Smooth muscle cell (in vitro differentiated cells): Measurements from ENCODE around the gene DRAXIN. TPM values are rescaled to one million over a fixed set of nuclear protein-coding genes. Genes with fewer than 3 reads are reported as not detected.

Experiments
- DNase-seq: peaks from one replicate; lab custom pipeline; 2025; ENCODE audit not compliant: unreplicated experiment; lab: John Stamatoyannopoulos, UW
- H2AFZ ChIP-seq: fragments of 200-600 bp; sonication (generic); 2 replicates; pipeline ENCODE4 v1.6.0; 2016; ENCODE audit warnings: antibody characterized with exemption, low read depth, mild to moderate bottlenecking
- H3F3A ChIP-seq: fragments of 200-600 bp; sonication (generic); 2 replicates; pipeline ENCODE4 v1.6.0; 2017; ENCODE audit warnings: antibody characterized with exemption, low read depth
- H3K27ac ChIP-seq: fragments of 200-600 bp; sonication (generic); 2 replicates; pipeline ENCODE4 v1.5.1; 2016; ENCODE audit warnings: low read depth, mild to moderate bottlenecking
- H3K27me3 ChIP-seq: fragments of 200-600 bp; sonication (generic); 2 replicates; pipeline ENCODE4 v1.6.1; 2016; ENCODE audit warnings: low read depth, mild to moderate bottlenecking
- H3K36me3 ChIP-seq: fragments of 200-600 bp; sonication (generic); 2 replicates; pipeline ENCODE4 v1.5.1; 2016; ENCODE audit warnings: low read depth
- H3K4me1 ChIP-seq: fragments of 200-600 bp; sonication (generic); 2 replicates; pipeline ENCODE4 v1.5.1; 2016; ENCODE audit warnings: low read depth
- H3K4me2 ChIP-seq: fragments of 200-600 bp; sonication (generic); 2 replicates; pipeline ENCODE4 v1.6.0; 2016; ENCODE audit warnings: mild to moderate bottlenecking
- H3K4me3 ChIP-seq: fragments of 200-600 bp; sonication (generic); 2 replicates; pipeline ENCODE4 v1.5.1; 2016; ENCODE audit warnings: mild to moderate bottlenecking
- H3K79me2 ChIP-seq: fragments of 200-600 bp; sonication (generic); 2 replicates; pipeline ENCODE4 v1.6.0; 2016; ENCODE audit warnings: low read depth, mild to moderate bottlenecking
- H3K9ac ChIP-seq: fragments of 200-600 bp; sonication (generic); 2 replicates; pipeline ENCODE4 v1.6.0; 2016; ENCODE audit warnings: low read depth
- H3K9me3 ChIP-seq: fragments of 200-600 bp; sonication (generic); replicated peaks from 2 replicates; pipeline ENCODE4 v1.5.1; 2016; ENCODE audit warnings: low read depth
- H4K20me1 ChIP-seq: fragments of 200-600 bp; sonication (generic); 2 replicates; pipeline ENCODE4 v1.6.0; 2016; ENCODE audit warnings: low read depth
- CTCF ChIP-seq: fragments of 200-600 bp; sonication (generic); IDR thresholded peaks from 2 replicates; pipeline ENCODE4 v1.5.1; 2017; ENCODE audit warnings: borderline replicate concordance, mild to moderate bottlenecking, antibody characterized with exemption; ENCODE audit not compliant: insufficient read depth, poor library complexity, severe bottlenecking
- WGBS: methylation state at CpG from one replicate; pipeline ENCODE4 v1.1.7; 2016; ENCODE audit warnings: low lambda C conversion rate; 5-methylcytosine and 5-hydroxymethylcytosine counted together
- polyA plus RNA-seq: library from polyadenylated mRNA; unstranded; fragments of >200 nt; fragmentation: Nextera tagmentation; extraction: Ambion mirVana; gene quantifications from 2 replicates; pipeline ENCODE4 v1.2.1, GENCODE V29; 2016
- total RNA-seq: library from RNA; depleted of rRNA; stranded (reverse); fragments of >200 nt; gene quantifications from 2 replicates; pipeline ENCODE4 v1.2.3, GENCODE V29; 2014

DRAXIN gene
- total and polyA plus RNA-seq, 2 experiments from 2014 or later, result 0.09 to 0.15 TPM

GRCh38 chr1:11693917-11694316 lies 2.4 kb downstream of the DRAXIN start:
- H3K36me3 ChIP-seq, result no peaks in the 10 kb centered on the region
- H3K4me1 ChIP-seq, result no peaks in the 10 kb centered on the region
- no peaks in the 10 kb centered on the region for H3K79me2 ChIP-seq
- H3K27ac ChIP-seq, result no peak overlapping the region
- H3K27me3 ChIP-seq, result peaks cover 59% of the 10 kb centered on the region
- TF ChIP-seq CTCF, result no peak
- no peak for DNase-seq
- no peaks in the 10 kb centered on the region for H3F3A ChIP-seq
- H3K4me3 ChIP-seq, result no peak overlapping the region
- no peaks in the 10 kb centered on the region for H3K9me3 ChIP-seq
- no peak overlapping the region for H2AFZ ChIP-seq
- no peaks in the 10 kb centered on the region for H4K20me1 ChIP-seq
- H3K9ac ChIP-seq, result no peak overlapping the region
- no peak overlapping the region for H3K4me2 ChIP-seq
- WGBS, result 63% methylated on average over 5 of the region's 5 CpGs

- no peak overlapping the region for H2AFZ ChIP-seq
- H3F3A ChIP-seq, result no peaks in the 10 kb centered on the region
- no peaks in the 10 kb centered on the region for H3K79me2 ChIP-seq
- DNase-seq, result no peak
- no peak overlapping the region for H3K9ac ChIP-seq
- H3K4me1 ChIP-seq, result peaks cover 7% of the 10 kb centered on the region
- WGBS, result 87% methylated on average over 6 of the region's 6 CpGs
- no peaks in the 10 kb centered on the region for H3K9me3 ChIP-seq
- H3K4me2 ChIP-seq, result no peak overlapping the region
- no peak overlapping the region for H3K4me3 ChIP-seq
- TF ChIP-seq CTCF, result no peak
- H3K36me3 ChIP-seq, result no peaks in the 10 kb centered on the region
- H4K20me1 ChIP-seq, result no peaks in the 10 kb centered on the region
- H3K27ac ChIP-seq, result no peak overlapping the region
- H3K27me3 ChIP-seq, result peaks cover 41% of the 10 kb centered on the region
These were observed 4.4 kb downstream of the DRAXIN start for GRCh38 chr1:11695861-11696260.

GRCh38 chr1:11697188-11697892 lies 5.8 kb downstream of the DRAXIN start:
- no peak for DNase-seq
- no peak overlapping the region for H3K4me2 ChIP-seq
- no peak for TF ChIP-seq CTCF
- no peaks in the 10 kb centered on the region for H3K9me3 ChIP-seq
- no peak overlapping the region for H2AFZ ChIP-seq
- H3K36me3 ChIP-seq, result no peaks in the 10 kb centered on the region
- 83% methylated on average over 8 of the region's 8 CpGs for WGBS
- no peaks in the 10 kb centered on the region for H4K20me1 ChIP-seq
- no peaks in the 10 kb centered on the region for H3F3A ChIP-seq
- H3K4me3 ChIP-seq, result no peak overlapping the region
- peaks cover 10% of the 10 kb centered on the region for H3K4me1 ChIP-seq
- H3K9ac ChIP-seq, result no peak overlapping the region
- no peak overlapping the region for H3K27ac ChIP-seq
- H3K79me2 ChIP-seq, result no peaks in the 10 kb centered on the region
- peaks cover 27% of the 10 kb centered on the region for H3K27me3 ChIP-seq

GRCh38 chr1:11697893-11698210 lies 6.3 kb downstream of the DRAXIN start:
- DNase-seq, result no peak

More at GRCh38 chr1:11697893-11698210, 6.3 kb downstream of the DRAXIN start:
- Histone ChIP-seq H3K4me1 (peaks cover 10% of the 10 kb centered on the region), H3K4me3 (no peak overlapping the region), H3K4me2 (no peak overlapping the region), H3K27me3 (peaks cover 21% of the 10 kb centered on the region), H3K36me3 (no peaks in the 10 kb centered on the region), H3K9ac (no peak overlapping the region), H3F3A (no peaks in the 10 kb centered on the region), H2AFZ (no peak overlapping the region), H3K79me2 (no peaks in the 10 kb centered on the region), H3K9me3 (no peaks in the 10 kb centered on the region), H3K27ac (no peak overlapping the region), H4K20me1 (no peaks in the 10 kb centered on the region)
- WGBS, result 91% methylated on average over 5 of the region's 5 CpGs
- no peak for TF ChIP-seq CTCF
